Astrocyte of the spinal cord (primary cell): ENCODE results near the gene XRCC1.

ENCODE experiments used
- DNase-seq: peaks from one replicate; pipeline ENCODE4 v3.0.0; 2011; ENCODE audit warnings: low read depth, low spot score
- H3K4me3 ChIP-seq: 2 replicates; pipeline ENCODE4 v1.5.1; 2011; ENCODE audit warnings: low read depth, mild to moderate bottlenecking, low read length, moderate library complexity
- in situ Hi-C: cut with HindIII; loops from 2 replicates; pipeline ENCODE4 v1.10.0; 2017; ENCODE audit warnings: low sequenced_read_pairs
- TF ChIP-seq, protein P1 (sequence below): IDR thresholded peaks from 2 replicates; pipeline ENCODE4 v1.5.1; 2012; ENCODE audit warnings: low read depth, mild to moderate bottlenecking, low read length, inconsistent platforms

XRCC1 gene

DNA sequence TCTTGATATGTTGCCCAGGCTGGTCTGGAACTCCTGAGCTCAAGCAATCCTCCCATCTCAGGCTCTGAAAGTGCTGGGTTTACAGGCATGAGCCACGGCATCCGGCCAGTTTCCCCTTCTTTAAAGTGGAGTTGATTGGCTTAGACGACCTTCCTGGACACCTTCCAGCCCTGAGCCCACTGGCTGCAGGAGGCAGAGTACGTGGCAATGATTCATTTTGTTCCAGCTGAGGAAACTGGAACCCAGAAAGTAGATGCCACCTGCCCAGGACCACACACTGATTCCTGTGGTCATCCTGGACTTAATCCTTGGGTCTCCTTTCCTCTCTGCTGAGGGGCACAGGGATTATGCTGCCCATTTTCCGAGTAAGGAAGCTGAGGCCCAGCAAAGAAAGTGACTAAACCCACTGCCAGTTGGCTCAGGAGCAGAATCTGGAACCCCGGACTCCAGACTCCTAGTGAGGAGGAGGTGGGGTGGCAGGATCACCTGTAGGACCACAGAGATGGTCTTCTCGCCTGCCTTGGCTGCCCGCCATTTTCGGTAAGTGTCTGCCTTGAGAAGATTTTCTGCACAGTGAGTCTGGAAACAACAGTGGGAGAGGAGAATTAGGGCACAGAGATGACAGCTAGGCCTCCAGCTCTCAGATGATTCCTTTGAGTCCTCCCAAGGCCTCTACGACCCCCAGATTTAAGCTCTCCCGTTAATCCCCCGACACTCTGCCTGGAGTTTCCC is 737 bp downstream of the XRCC1 start:
- H3K4me3 ChIP-seq: peak overlapping the region; percentile 88
- in situ Hi-C loops: no loop called here
- DNase-seq: peak; percentile 52
- TF ChIP-seq, protein P1, sequence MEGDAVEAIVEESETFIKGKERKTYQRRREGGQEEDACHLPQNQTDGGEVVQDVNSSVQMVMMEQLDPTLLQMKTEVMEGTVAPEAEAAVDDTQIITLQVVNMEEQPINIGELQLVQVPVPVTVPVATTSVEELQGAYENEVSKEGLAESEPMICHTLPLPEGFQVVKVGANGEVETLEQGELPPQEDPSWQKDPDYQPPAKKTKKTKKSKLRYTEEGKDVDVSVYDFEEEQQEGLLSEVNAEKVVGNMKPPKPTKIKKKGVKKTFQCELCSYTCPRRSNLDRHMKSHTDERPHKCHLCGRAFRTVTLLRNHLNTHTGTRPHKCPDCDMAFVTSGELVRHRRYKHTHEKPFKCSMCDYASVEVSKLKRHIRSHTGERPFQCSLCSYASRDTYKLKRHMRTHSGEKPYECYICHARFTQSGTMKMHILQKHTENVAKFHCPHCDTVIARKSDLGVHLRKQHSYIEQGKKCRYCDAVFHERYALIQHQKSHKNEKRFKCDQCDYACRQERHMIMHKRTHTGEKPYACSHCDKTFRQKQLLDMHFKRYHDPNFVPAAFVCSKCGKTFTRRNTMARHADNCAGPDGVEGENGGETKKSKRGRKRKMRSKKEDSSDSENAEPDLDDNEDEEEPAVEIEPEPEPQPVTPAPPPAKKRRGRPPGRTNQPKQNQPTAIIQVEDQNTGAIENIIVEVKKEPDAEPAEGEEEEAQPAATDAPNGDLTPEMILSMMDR: no peak

DNA sequence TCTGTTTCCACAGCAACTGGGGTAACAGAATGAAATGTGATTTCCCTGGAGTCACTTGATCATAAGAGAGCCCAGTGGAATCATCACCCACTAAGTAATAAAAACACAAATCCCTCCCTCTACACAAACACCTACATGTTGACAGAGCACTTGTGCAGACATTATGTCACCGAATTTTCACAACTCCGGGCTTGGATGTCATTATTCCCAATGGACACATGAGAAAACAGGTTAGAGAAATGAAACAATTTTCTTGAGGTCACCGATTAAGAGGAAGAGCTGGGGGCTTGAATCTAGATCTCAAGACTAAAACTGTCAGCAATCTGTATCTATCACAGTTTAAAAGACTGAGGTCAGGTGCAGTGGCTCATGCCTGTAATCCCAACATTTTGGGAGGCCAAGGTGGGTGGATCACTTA is 3.1 kb downstream of the XRCC1 start:
- TF ChIP-seq, protein P1: no peak
- in situ Hi-C loops: no loop called here
- H3K4me3 ChIP-seq: no peak overlapping the region
- no peak for DNase-seq

DNA sequence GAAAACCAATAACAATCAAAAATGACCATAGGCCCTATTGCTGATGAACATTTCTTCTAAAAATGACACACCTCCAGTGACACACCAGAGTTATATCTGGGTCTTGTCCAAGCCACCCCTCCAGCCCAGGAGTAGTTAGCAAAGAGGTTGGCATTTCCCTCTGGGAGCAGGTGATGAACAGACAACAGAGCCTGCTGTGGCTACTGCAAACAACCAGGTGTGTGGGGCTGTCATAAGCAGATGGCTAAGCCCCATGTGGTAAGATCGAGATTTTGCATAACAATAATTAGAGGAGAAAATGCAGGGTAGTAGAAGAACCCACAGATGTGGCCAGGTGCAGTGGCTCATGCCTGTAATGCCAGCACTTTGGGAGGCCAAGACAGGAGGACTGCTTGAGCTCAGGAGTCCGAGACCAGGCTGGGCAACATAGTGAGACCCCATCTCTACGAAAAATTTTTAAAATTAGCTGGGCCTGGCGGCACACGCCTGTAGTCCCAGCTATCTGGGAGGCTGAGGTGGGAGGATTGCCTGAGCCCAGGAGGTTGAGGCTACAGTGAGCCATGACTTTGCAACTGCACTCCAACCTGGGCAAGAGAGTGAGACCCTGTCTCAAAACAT is 5.0 kb downstream of the XRCC1 start:
- H3K4me3 ChIP-seq: no peak overlapping the region
- no peak for DNase-seq
- TF ChIP-seq, protein P1: no peak
- in situ Hi-C loops: no loop called here

DNA sequence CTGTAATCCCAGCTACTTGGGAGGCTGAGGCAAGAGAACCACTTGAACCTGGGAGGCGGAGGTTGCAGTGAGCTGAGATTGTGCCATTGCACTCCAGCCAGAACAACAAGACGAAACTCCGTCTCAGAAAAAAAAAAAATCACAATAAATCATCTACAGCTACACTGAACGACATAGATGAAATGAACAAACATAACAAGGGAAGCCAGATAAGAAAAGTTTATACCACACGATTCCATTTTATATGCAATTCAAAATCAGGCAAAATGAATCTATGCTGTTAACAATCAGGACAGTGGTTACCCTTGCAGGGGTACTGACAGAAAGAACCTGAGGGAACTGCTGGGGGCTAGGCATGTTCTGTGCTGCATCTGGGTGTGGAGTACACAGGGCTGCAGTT is 5.7 kb downstream of the XRCC1 start:
- DNase-seq: no peak
- in situ Hi-C loops: no loop called here
- TF ChIP-seq, protein P1: no peak
- no peak overlapping the region for H3K4me3 ChIP-seq

DNA sequence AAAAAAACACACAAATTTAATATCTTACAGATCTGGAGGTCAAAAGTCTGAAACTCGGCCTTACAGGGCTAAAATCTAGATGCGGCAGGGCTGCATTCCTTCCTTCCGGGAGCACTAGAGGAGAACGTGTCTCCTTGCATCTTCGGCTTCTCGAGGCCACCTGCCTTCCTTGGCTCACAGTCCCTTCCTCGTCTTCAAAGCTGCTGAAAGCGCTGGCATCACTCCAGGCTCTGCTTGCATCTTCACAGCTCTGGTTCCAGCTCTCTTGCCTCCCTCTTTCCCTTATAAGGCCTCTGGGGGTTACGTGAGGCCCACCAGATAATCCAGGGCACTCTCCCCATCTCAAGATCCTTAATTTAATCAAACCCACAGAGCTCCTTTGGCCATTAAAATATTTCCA is 10.5 kb downstream of the XRCC1 start:
- no peak for DNase-seq
- H3K4me3 ChIP-seq: no peak overlapping the region
- in situ Hi-C loops: no loop called here
- TF ChIP-seq, protein P1: no peak

DNA sequence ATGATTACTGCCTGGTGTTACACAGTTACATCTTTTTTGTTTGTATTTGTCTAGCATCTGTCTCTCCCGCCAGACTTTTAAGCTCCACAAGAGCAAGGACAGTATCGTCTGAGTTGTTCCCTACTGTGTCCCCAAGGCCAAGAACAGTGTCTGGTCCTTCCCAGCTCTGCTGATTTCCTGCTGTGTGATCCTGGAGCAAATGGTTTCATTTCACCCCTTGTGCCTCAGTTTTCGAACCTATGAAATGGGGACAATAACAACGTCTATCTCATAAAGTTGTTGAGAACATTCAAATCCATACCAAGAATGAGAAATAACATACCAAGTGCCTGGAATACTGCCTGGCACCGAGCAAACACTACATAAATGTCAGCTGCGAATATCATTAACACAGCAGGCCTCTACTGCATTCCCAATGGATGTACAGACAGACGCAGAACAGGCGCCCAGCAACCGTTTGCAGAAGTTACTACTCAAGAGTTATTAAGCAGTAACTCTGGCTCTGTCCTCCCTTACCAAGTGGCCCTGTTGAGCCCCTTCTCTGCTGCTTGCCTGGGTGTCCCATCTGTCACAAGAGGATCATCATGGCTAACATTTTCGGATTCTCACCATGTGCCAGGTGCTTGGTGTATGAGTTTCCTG is 11.4 kb downstream of the XRCC1 start:
- in situ Hi-C loops: no loop called here
- no peak for DNase-seq
- no peak overlapping the region for H3K4me3 ChIP-seq
- TF ChIP-seq, protein P1: no peak
